ENCODE results near the gene PCSK1.

PCSK1 gene

DNA sequence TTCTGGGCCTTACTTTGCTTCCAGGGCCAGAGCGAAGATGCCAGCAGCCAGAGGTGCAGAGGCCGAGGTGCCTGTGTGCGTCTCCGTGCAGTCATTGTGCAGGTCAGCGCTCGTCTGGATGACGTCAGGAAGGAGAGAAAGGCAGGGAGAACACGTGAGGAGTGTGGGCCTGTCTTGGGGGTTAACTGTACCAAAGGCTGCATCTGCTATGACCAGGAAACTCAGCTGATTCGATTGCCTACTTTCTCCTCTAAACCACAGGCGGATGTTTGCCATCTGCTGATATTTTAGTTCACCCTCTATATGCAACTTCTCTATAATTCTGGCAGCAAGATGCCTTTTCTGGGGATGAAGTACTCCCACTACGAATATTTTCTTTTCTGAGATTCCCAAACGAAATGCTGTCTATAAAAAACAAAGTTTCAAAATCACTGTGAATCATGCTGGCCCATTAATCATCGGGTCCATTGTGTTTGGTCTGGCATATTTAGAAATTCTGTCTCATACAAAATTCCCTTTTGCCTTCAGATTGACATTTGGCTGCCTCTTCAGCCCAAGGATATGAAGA lies 24.8 kb downstream of the PCSK1 start:
- TF ChIP-seq, protein P1, sequence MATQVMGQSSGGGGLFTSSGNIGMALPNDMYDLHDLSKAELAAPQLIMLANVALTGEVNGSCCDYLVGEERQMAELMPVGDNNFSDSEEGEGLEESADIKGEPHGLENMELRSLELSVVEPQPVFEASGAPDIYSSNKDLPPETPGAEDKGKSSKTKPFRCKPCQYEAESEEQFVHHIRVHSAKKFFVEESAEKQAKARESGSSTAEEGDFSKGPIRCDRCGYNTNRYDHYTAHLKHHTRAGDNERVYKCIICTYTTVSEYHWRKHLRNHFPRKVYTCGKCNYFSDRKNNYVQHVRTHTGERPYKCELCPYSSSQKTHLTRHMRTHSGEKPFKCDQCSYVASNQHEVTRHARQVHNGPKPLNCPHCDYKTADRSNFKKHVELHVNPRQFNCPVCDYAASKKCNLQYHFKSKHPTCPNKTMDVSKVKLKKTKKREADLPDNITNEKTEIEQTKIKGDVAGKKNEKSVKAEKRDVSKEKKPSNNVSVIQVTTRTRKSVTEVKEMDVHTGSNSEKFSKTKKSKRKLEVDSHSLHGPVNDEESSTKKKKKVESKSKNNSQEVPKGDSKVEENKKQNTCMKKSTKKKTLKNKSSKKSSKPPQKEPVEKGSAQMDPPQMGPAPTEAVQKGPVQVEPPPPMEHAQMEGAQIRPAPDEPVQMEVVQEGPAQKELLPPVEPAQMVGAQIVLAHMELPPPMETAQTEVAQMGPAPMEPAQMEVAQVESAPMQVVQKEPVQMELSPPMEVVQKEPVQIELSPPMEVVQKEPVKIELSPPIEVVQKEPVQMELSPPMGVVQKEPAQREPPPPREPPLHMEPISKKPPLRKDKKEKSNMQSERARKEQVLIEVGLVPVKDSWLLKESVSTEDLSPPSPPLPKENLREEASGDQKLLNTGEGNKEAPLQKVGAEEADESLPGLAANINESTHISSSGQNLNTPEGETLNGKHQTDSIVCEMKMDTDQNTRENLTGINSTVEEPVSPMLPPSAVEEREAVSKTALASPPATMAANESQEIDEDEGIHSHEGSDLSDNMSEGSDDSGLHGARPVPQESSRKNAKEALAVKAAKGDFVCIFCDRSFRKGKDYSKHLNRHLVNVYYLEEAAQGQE (IDR thresholded peaks at IDR 0.05; ENCODE audit: insufficient read depth in 1 of 2, low read depth in 2 of 2, low read length in 2 of 2): no peak
- peak; percentile 62 for TF ChIP-seq FOXP2 (optimal IDR thresholded peaks at IDR 0.05; ENCODE audit: borderline replicate concordance, extremely low read depth, extremely low read length, insufficient read depth)

DNA sequence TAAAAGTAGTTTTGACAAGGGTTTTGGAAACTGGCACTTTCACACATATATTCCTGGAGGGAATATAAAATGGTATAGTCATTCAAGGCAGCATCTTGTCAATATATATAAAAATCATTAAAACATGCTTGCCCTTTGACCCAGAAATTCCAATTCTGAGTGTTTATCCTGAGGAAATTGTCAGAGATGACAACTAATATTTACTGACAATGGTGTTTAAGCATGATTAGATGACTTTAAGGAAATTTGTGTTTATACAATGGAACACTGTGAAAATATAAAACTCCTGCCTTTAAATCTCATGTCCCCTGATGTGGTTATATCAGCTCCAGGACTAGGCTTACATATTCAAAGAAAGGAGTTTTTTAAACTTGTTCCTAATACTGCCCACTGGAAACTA lies 25.6 kb downstream of the PCSK1 start:
- TF ChIP-seq FOXP2 (optimal IDR thresholded peaks at IDR 0.05; ENCODE audit: borderline replicate concordance, extremely low read depth, extremely low read length, insufficient read depth) (no peak), TAF1 (IDR thresholded peaks at IDR 0.05; ENCODE audit: borderline replicate concordance, insufficient read depth, low read length) (no peak), SIN3A (IDR thresholded peaks at IDR 0.05; ENCODE audit: borderline replicate concordance, insufficient read depth, low read length) (no peak), POLR2AphosphoS5 (IDR thresholded peaks at IDR 0.05; ENCODE audit: low read depth, low read length) (no peak)
- TF ChIP-seq, protein P1 (IDR thresholded peaks at IDR 0.05; ENCODE audit: insufficient read depth in 1 of 2, low read depth in 2 of 2, low read length in 2 of 2): no peak

DNA sequence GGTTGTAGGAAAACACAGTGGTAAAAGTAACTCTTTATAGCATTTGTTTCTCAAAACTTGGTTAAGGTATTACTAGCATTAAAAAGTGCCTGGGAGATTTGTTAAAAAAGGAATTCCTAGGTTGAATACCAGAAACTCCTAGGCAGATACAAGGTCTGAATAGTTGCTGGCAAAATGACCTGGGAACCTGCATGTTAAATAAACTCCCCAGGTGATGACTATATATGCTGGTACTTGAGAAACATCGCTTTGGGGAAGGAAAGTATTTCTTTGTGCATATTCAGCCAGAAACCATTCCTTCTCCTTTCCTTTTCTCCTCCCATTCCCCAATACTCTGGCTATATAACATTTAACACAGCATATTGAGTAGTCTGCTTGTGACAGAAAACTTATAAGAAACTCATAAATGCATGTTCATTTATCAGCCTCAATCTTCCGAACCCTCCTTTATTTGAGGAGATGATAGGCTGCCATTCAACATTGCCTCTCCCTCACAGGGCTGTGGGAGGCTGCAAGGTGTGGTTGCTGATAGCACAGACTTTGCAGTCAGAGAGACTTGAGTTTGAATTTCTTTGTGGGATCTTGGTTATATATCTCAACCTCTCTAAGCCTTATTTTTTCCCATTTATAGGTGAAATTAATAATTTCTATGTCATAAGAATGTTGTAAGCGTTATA lies 28.7 kb downstream of the PCSK1 start:
- TF ChIP-seq FOXP2 (optimal IDR thresholded peaks at IDR 0.05; ENCODE audit: borderline replicate concordance, extremely low read depth, extremely low read length, insufficient read depth) (no peak), SIN3A (IDR thresholded peaks at IDR 0.05; ENCODE audit: borderline replicate concordance, insufficient read depth, low read length) (no peak), TAF1 (IDR thresholded peaks at IDR 0.05; ENCODE audit: borderline replicate concordance, insufficient read depth, low read length) (no peak)
- TF ChIP-seq, protein P1 (IDR thresholded peaks at IDR 0.05; ENCODE audit: insufficient read depth in 1 of 2, low read depth in 2 of 2, low read length in 2 of 2): no peak

DNA sequence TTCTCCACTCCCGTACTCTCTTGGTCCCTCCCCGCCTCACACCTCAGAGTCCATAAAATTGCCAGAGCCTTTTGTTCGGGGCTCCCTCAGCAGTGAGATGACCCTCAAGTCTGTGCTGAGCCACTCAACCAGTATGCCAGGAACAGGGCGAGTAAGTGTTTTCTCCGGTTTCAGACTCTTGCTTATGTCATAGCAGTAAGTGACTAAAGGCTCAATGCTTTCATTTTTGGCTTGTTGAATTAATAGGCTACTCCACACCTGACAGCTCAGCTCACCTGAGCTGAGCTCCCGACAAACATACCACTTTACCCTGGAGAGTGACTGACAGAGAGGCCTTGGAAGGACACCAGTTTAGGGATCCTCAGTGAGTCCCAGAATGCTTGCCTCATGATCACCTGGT lies 30.5 kb downstream of the PCSK1 start:
- TF ChIP-seq POLR2AphosphoS5 (IDR thresholded peaks at IDR 0.05; ENCODE audit: low read depth, low read length) (no peak), SIN3A (IDR thresholded peaks at IDR 0.05; ENCODE audit: borderline replicate concordance, insufficient read depth, low read length) (no peak), FOXP2 (optimal IDR thresholded peaks at IDR 0.05; ENCODE audit: borderline replicate concordance, extremely low read depth, extremely low read length, insufficient read depth) (no peak), TAF1 (IDR thresholded peaks at IDR 0.05; ENCODE audit: borderline replicate concordance, insufficient read depth, low read length) (no peak)
- TF ChIP-seq, protein P1 (IDR thresholded peaks at IDR 0.05; ENCODE audit: insufficient read depth in 1 of 2, low read depth in 2 of 2, low read length in 2 of 2): no peak
